Fibroblast of mammary gland (primary cell): ENCODE data around the gene NUAK2.

Experiments
- DNase-seq: peaks from one replicate; pipeline ENCODE4 v3.0.0-alpha.2; 2010; ENCODE audit warnings: low read depth
- H3K4me3 ChIP-seq: 2 replicates; pipeline ENCODE4 v1.5.1; 2011; ENCODE audit warnings: low read depth, mild to moderate bottlenecking, low read length, moderate library complexity; ENCODE audit not compliant: control insufficient read depth
- CTCF ChIP-seq: conservative IDR thresholded peaks from 2 replicates; pipeline ENCODE4 v1.5.1; 2011; ENCODE audit warnings: low read depth, low read length, inconsistent platforms; ENCODE audit not compliant: control insufficient read depth, insufficient read depth

The NUAK2 gene

GRCh38 chr1:205329719-205330118, 8.2 kb upstream of the NUAK2 start:
- no peak overlapping the region for H3K4me3 ChIP-seq
- TF ChIP-seq CTCF: no peak
- DNase-seq: no peak

- no peak overlapping the region for H3K4me3 ChIP-seq
- no peak for DNase-seq
- TF ChIP-seq CTCF: no peak
Observed at GRCh38 chr1:205328476-205328875, 6.9 kb upstream of the NUAK2 start.

GRCh38 chr1:205326812-205327466, 5.4 kb upstream of the NUAK2 start:
- no peak for DNase-seq
- TF ChIP-seq CTCF: no peak

GRCh38 chr1:205325334-205325884, 3.9 kb upstream of the NUAK2 start:
- H3K4me3 ChIP-seq: no peak overlapping the region
- peak; percentile 82 for DNase-seq
- TF ChIP-seq CTCF: peak; percentile 96

More at GRCh38 chr1:205326812-205327466, 5.4 kb upstream of the NUAK2 start:
- H3K4me3 ChIP-seq: no peak overlapping the region

GRCh38 chr1:205324781-205325180, 3.2 kb upstream of the NUAK2 start:
- no peak for TF ChIP-seq CTCF
- DNase-seq: no peak
- H3K4me3 ChIP-seq: no peak overlapping the region

GRCh38 chr1:205323794-205324193, 2.2 kb upstream of the NUAK2 start:
- H3K4me3 ChIP-seq: no peak overlapping the region
- no peak for TF ChIP-seq CTCF
- DNase-seq: no peak

GRCh38 chr1:205321959-205322283, 376 bp upstream of the NUAK2 start:
- TF ChIP-seq CTCF: no peak
- H3K4me3 ChIP-seq: no peak overlapping the region
- DNase-seq: no peak
